WTC11 (cell line): ENCODE measurements around the gene UROC1. TPM values are rescaled to one million over a fixed set of nuclear protein-coding genes. Genes with fewer than 3 reads are reported as not detected.

ENCODE experiments used
- ATAC-seq: fragments of 200-7000 bp; cut with Tn5 transposase; 2 replicates; pipeline ENCODE4 v1.10.0; 2021; ENCODE audit warnings: mild to moderate bottlenecking, moderate library complexity
- CTCF ChIA-PET: fragments of 300-600 bp; sonication (Branson Sonifier 250); formaldehyde crosslinking; loops from one replicate; lab custom pipeline; 2021; ENCODE audit warnings: antibody characterized with exemption; lab: Charles Lee
- POLR2A ChIA-PET: fragments of 350-600 bp; sonication (Branson Sonifier 250); formaldehyde crosslinking; loops from one replicate; lab custom pipeline; 2021; ENCODE audit warnings: antibody characterized with exemption; lab: Charles Lee
- DNase-seq: peaks from one replicate; pipeline ENCODE4 v3.0.0; 2021; ENCODE audit warnings: low spot score
- H3K27ac Mint-ChIP-seq: 2 replicates; pipeline ENCODE4 v1.8.0; 2021; ENCODE audit warnings: mixed read lengths
- H3K27me3 Mint-ChIP-seq: 2 replicates; pipeline ENCODE4 v1.8.0; 2021; ENCODE audit warnings: low read depth, mild to moderate bottlenecking, moderate library complexity, mixed read lengths
- H3K36me3 Mint-ChIP-seq: 2 replicates; pipeline ENCODE4 v1.8.0; 2021; ENCODE audit warnings: mixed read lengths
- H3K4me1 Mint-ChIP-seq: 2 replicates; pipeline ENCODE4 v1.8.0; 2022; ENCODE audit warnings: mixed read lengths
- H3K4me3 Mint-ChIP-seq: 2 replicates; pipeline ENCODE4 v1.8.0; 2021; ENCODE audit warnings: mild to moderate bottlenecking, moderate library complexity, mixed read lengths
- H3K9me3 Mint-ChIP-seq: 2 replicates; pipeline ENCODE4 v1.8.0; 2021; ENCODE audit warnings: mixed read lengths
- CBFB ChIP-seq: sonication (generic); formaldehyde crosslinking; IDR thresholded peaks from 2 replicates; pipeline ENCODE4 v1.8.1; 2022; ENCODE audit warnings: mild to moderate bottlenecking, low read depth, missing genetic modification reagents
- ELF4 ChIP-seq: sonication (generic); formaldehyde crosslinking; IDR thresholded peaks from 2 replicates; pipeline ENCODE4 v1.8.1; 2022; ENCODE audit warnings: low read depth, mild to moderate bottlenecking, moderate library complexity, missing genetic modification reagents
- FOXP1 ChIP-seq: sonication (generic); formaldehyde crosslinking; IDR thresholded peaks from 2 replicates; pipeline ENCODE4 v1.8.0; 2022; ENCODE audit warnings: missing genetic modification reagents, mild to moderate bottlenecking, moderate library complexity, borderline replicate concordance
- HMGA2 ChIP-seq: fragments of 250-450 bp; sonication (Bioruptor Pico); IDR thresholded peaks from 2 replicates; pipeline ENCODE4 v1.4.0; 2021; ENCODE audit warnings: mild to moderate bottlenecking, moderate library complexity
- NFATC4 ChIP-seq: fragments of 250-450 bp; sonication (Bioruptor Pico); IDR thresholded peaks from 2 replicates; pipeline ENCODE4 v1.9.0; 2021; ENCODE audit warnings: mild to moderate bottlenecking
- NR2C2 ChIP-seq: sonication (generic); formaldehyde crosslinking; IDR thresholded peaks from 2 replicates; pipeline ENCODE4 v1.8.0; 2022; ENCODE audit warnings: mild to moderate bottlenecking, missing genetic modification reagents
- PRRX2 ChIP-seq: fragments of 250-450 bp; sonication (Bioruptor Pico); IDR thresholded peaks from 2 replicates; pipeline ENCODE4 v1.8.0; 2021; ENCODE audit warnings: mild to moderate bottlenecking
- RELA ChIP-seq: sonication (generic); formaldehyde crosslinking; IDR thresholded peaks from 2 replicates; pipeline ENCODE4 v1.8.1; 2022; ENCODE audit warnings: missing genetic modification reagents, mild to moderate bottlenecking, borderline replicate concordance
- SMAD3 ChIP-seq: sonication (generic); formaldehyde crosslinking; IDR thresholded peaks from 2 replicates; pipeline ENCODE4 v1.8.0; 2022; ENCODE audit warnings: missing genetic modification reagents, mild to moderate bottlenecking, borderline replicate concordance
- total RNA-seq: library from RNA; stranded (reverse); gene quantifications from 3 replicates; pipeline ENCODE4 v1.2.3, GENCODE V29; 2021
- TF ChIP-seq, protein P1 (sequence below): fragments of 250-450 bp; sonication (Bioruptor Pico); conservative IDR thresholded peaks from 2 replicates; pipeline ENCODE4 v1.9.0; 2021; ENCODE audit warnings: mild to moderate bottlenecking
- TF ChIP-seq, protein P2 (sequence below): sonication (generic); formaldehyde crosslinking; IDR thresholded peaks from 2 replicates; pipeline ENCODE4 v1.8.1; 2023; ENCODE audit warnings: mild to moderate bottlenecking, missing genetic modification reagents, moderate library complexity
- TF ChIP-seq, protein P3 (sequence below): fragments of 250-450 bp; sonication (Bioruptor Pico); IDR thresholded peaks from 2 replicates; pipeline ENCODE4 v1.9.0; 2021; ENCODE audit warnings: mild to moderate bottlenecking
- TF ChIP-seq, protein P4 (sequence below): sonication (generic); formaldehyde crosslinking; IDR thresholded peaks from 2 replicates; pipeline ENCODE4 v1.8.1; 2022; ENCODE audit warnings: missing genetic modification reagents, borderline replicate concordance
- TF ChIP-seq, protein P5 (sequence below): sonication (generic); formaldehyde crosslinking; IDR thresholded peaks from 2 replicates; pipeline ENCODE4 v1.8.1; 2023; ENCODE audit warnings: mild to moderate bottlenecking, missing genetic modification reagents
- TF ChIP-seq, protein P6 (sequence below): fragments of 250-450 bp; sonication (Bioruptor Pico); IDR thresholded peaks from 2 replicates; pipeline ENCODE4 v1.9.0; 2021; ENCODE audit warnings: mild to moderate bottlenecking
- TF ChIP-seq, protein P7 (sequence below): fragments of 250-450 bp; sonication (Bioruptor Pico); IDR thresholded peaks from 2 replicates; pipeline ENCODE4 v1.9.0; 2021; ENCODE audit warnings: mild to moderate bottlenecking, borderline replicate concordance
- TF ChIP-seq, protein P8 (sequence below): sonication (generic); formaldehyde crosslinking; IDR thresholded peaks from 2 replicates; pipeline ENCODE4 v1.8.0; 2022; ENCODE audit warnings: mild to moderate bottlenecking, missing genetic modification reagents

Gene UROC1
- total RNA-seq, 1 experiment from 2014 or later = not detected

DNA sequence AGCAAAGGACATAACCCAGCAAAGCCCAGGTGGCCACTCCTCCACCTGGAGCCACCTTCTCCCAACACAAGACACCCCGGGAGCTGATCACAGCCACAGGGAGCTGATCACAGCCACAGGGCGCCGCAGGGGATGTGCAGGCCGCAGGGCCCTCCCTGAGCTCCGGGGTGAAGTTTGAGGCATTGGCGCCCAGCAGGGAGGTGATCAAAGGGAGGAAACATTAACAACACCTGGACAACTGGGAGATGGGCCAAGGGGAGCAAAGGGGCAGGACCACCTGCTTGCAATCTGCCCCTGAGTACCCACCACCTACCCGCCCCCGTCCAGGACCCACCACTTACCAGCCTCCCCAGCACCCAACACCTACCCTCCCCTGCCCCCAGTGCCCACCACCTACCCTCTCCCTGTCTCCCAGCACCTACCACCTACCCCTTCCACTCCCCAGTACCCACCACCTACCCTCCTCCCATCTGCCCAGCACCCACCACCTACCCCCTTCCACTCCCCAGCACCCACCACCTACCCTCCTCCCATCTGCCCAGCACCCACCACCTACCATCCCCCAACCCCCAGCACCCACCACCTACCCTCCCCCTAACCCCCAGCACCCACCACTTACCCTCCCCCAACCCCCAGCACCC, 2.4 kb downstream of the UROC1 start:
- no peaks in the 10 kb centered on the region for H3K9me3 Mint-ChIP-seq
- no peaks in the 10 kb centered on the region for H3K4me1 Mint-ChIP-seq
- TF ChIP-seq ELF4 (CRISPR knock-in tag) (no peak), RELA (CRISPR knock-in tag) (no peak), NR2C2 (CRISPR knock-in tag) (no peak), SMAD3 (CRISPR knock-in tag) (no peak)
- TF ChIP-seq, protein P1, sequence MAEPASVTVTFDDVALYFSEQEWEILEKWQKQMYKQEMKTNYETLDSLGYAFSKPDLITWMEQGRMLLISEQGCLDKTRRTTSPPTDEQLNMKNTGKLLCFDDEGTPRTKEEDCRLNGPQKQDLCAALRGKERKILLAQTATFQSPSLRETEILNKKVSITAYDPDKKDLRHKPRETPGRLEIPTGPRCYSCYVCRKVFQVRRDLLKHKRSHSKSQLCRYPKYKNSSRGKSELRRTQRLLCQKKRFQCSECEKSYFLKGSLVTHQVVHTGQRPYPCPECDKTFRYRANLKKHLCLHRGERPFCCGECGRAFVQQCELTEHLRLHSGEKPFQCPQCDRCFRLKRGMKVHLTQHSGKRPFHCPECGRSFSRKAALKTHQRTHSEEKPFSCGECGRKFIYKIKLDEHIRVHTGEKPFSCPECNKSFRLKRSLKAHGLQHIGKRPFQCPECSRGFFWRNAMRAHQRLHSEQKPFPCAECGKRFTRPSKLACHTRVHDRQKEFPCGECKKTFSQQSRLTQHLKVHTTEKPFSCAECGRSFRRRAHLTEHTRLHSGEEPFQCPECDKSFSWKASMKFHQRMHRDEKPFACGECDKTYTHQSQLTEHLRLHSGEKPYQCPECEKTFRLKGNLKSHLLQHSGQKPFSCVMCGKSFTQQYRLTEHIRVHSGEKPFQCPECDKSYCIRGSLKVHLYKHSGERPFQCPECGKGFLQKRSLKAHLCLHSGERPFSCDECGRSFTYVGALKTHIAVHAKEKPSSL = no peak
- TF ChIP-seq, protein P2, sequence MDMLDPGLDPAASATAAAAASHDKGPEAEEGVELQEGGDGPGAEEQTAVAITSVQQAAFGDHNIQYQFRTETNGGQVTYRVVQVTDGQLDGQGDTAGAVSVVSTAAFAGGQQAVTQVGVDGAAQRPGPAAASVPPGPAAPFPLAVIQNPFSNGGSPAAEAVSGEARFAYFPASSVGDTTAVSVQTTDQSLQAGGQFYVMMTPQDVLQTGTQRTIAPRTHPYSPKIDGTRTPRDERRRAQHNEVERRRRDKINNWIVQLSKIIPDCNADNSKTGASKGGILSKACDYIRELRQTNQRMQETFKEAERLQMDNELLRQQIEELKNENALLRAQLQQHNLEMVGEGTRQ (CRISPR knock-in tag) = no peak
- TF ChIP-seq, protein P3, sequence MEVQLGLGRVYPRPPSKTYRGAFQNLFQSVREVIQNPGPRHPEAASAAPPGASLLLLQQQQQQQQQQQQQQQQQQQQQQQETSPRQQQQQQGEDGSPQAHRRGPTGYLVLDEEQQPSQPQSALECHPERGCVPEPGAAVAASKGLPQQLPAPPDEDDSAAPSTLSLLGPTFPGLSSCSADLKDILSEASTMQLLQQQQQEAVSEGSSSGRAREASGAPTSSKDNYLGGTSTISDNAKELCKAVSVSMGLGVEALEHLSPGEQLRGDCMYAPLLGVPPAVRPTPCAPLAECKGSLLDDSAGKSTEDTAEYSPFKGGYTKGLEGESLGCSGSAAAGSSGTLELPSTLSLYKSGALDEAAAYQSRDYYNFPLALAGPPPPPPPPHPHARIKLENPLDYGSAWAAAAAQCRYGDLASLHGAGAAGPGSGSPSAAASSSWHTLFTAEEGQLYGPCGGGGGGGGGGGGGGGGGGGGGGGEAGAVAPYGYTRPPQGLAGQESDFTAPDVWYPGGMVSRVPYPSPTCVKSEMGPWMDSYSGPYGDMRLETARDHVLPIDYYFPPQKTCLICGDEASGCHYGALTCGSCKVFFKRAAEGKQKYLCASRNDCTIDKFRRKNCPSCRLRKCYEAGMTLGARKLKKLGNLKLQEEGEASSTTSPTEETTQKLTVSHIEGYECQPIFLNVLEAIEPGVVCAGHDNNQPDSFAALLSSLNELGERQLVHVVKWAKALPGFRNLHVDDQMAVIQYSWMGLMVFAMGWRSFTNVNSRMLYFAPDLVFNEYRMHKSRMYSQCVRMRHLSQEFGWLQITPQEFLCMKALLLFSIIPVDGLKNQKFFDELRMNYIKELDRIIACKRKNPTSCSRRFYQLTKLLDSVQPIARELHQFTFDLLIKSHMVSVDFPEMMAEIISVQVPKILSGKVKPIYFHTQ (CRISPR knock-in tag) = no peak
- TF ChIP-seq, protein P4, sequence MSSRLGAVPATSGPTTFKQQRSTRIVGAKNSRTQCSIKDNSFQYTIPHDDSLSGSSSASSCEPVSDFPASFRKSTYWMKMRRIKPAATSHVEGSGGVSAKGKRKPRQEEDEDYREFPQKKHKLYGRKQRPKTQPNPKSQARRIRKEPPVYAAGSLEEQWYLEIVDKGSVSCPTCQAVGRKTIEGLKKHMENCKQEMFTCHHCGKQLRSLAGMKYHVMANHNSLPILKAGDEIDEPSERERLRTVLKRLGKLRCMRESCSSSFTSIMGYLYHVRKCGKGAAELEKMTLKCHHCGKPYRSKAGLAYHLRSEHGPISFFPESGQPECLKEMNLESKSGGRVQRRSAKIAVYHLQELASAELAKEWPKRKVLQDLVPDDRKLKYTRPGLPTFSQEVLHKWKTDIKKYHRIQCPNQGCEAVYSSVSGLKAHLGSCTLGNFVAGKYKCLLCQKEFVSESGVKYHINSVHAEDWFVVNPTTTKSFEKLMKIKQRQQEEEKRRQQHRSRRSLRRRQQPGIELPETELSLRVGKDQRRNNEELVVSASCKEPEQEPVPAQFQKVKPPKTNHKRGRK (CRISPR knock-in tag) = no peak
- TF ChIP-seq, protein P5, sequence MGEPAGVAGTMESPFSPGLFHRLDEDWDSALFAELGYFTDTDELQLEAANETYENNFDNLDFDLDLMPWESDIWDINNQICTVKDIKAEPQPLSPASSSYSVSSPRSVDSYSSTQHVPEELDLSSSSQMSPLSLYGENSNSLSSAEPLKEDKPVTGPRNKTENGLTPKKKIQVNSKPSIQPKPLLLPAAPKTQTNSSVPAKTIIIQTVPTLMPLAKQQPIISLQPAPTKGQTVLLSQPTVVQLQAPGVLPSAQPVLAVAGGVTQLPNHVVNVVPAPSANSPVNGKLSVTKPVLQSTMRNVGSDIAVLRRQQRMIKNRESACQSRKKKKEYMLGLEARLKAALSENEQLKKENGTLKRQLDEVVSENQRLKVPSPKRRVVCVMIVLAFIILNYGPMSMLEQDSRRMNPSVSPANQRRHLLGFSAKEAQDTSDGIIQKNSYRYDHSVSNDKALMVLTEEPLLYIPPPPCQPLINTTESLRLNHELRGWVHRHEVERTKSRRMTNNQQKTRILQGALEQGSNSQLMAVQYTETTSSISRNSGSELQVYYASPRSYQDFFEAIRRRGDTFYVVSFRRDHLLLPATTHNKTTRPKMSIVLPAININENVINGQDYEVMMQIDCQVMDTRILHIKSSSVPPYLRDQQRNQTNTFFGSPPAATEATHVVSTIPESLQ (CRISPR knock-in tag) = no peak
- no peaks in the 10 kb centered on the region for H3K27me3 Mint-ChIP-seq
- no peak for ATAC-seq
- no peak for DNase-seq
- ChIA-PET CTCF (no interaction called here), POLR2A (no interaction called here)
- H3K27ac Mint-ChIP-seq = no peak overlapping the region
- H3K36me3 Mint-ChIP-seq = no peaks in the 10 kb centered on the region
- no peak overlapping the region for H3K4me3 Mint-ChIP-seq

DNA sequence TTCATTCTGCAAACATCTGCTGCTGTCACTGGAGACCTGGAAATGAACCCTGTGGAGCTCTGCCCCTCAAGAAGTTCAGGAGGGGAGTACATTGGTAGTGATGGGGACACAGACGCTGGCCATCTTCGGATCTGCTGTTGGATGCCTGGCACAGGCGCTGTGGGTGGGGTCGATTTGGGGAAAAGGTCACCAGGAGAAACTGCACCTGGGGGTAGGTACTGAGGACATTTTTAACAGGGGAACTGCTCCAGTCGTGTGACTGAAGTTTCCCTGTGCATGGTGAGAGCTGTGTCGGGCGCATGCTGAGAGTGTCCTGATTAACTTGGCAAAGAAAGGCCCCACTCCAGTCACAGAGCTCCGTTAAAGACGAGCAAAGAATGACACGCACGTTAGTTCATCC, 3.4 kb downstream of the UROC1 start:
- POLR2A ChIA-PET = no interaction called here
- Mint-ChIP-seq H3K4me3 (no peak overlapping the region), H3K27ac (no peak overlapping the region), H3K36me3 (no peaks in the 10 kb centered on the region), H3K9me3 (no peaks in the 10 kb centered on the region), H3K4me1 (no peaks in the 10 kb centered on the region), H3K27me3 (no peaks in the 10 kb centered on the region)
- CTCF ChIA-PET = no interaction called here
- no peak for ATAC-seq
- no peak for DNase-seq
- TF ChIP-seq HMGA2 = no peak
- TF ChIP-seq CBFB (CRISPR knock-in tag) = no peak
- TF ChIP-seq, protein P6, sequence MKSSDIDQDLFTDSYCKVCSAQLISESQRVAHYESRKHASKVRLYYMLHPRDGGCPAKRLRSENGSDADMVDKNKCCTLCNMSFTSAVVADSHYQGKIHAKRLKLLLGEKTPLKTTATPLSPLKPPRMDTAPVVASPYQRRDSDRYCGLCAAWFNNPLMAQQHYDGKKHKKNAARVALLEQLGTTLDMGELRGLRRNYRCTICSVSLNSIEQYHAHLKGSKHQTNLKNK (CRISPR knock-in tag) = no peak
- TF ChIP-seq, protein P7, sequence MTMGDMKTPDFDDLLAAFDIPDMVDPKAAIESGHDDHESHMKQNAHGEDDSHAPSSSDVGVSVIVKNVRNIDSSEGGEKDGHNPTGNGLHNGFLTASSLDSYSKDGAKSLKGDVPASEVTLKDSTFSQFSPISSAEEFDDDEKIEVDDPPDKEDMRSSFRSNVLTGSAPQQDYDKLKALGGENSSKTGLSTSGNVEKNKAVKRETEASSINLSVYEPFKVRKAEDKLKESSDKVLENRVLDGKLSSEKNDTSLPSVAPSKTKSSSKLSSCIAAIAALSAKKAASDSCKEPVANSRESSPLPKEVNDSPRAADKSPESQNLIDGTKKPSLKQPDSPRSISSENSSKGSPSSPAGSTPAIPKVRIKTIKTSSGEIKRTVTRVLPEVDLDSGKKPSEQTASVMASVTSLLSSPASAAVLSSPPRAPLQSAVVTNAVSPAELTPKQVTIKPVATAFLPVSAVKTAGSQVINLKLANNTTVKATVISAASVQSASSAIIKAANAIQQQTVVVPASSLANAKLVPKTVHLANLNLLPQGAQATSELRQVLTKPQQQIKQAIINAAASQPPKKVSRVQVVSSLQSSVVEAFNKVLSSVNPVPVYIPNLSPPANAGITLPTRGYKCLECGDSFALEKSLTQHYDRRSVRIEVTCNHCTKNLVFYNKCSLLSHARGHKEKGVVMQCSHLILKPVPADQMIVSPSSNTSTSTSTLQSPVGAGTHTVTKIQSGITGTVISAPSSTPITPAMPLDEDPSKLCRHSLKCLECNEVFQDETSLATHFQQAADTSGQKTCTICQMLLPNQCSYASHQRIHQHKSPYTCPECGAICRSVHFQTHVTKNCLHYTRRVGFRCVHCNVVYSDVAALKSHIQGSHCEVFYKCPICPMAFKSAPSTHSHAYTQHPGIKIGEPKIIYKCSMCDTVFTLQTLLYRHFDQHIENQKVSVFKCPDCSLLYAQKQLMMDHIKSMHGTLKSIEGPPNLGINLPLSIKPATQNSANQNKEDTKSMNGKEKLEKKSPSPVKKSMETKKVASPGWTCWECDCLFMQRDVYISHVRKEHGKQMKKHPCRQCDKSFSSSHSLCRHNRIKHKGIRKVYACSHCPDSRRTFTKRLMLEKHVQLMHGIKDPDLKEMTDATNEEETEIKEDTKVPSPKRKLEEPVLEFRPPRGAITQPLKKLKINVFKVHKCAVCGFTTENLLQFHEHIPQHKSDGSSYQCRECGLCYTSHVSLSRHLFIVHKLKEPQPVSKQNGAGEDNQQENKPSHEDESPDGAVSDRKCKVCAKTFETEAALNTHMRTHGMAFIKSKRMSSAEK (CRISPR knock-in tag) = no peak
- no peak for TF ChIP-seq FOXP1 (CRISPR knock-in tag)
- TF ChIP-seq PRRX2 (CRISPR knock-in tag) = no peak
- no peak for TF ChIP-seq NR2C2 (CRISPR knock-in tag)
- TF ChIP-seq SMAD3 (CRISPR knock-in tag) = no peak
- TF ChIP-seq, protein P8, sequence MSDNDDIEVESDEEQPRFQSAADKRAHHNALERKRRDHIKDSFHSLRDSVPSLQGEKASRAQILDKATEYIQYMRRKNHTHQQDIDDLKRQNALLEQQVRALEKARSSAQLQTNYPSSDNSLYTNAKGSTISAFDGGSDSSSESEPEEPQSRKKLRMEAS (CRISPR knock-in tag) = no peak
- TF ChIP-seq NFATC4 (CRISPR knock-in tag) = no peak
- TF ChIP-seq, protein P2 (CRISPR knock-in tag) = no peak
